ENCODE data around the gene HSPH1.

The HSPH1 gene

DNA sequence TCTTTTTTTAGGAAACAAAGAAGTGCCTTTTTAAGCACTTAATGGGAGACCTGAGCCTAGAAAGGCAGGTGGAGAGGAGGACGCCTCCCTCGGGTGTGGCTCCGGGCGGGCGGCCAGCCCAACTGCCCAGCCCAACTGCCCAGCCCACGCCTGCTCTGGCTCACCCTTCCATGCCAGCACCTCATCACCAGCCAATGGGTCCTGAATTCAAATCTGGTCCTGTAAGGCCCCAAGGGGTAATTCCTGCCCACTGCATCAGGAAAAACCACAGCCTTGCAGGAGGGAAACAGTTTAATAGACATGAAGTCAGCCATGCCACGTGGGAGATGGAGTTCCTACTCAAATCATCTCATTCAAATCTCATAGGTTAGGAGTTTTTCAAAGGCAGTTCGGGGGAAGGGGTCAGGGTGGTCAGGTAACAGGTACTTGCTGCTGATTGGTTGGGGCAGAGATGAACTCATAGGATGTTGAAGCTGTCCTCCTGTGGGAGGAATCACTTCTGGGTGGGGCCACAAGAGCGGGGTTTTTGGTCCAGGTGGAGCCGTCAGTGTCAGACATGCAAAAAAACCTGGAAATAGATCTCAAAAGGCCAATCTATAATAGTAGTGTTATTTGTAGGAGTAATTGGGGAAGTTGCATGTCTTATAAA, 64.9 kb downstream of the HSPH1 start:
- DNase-seq (ENCODE audit: low read depth in 2 of 2) = no peak

DNA sequence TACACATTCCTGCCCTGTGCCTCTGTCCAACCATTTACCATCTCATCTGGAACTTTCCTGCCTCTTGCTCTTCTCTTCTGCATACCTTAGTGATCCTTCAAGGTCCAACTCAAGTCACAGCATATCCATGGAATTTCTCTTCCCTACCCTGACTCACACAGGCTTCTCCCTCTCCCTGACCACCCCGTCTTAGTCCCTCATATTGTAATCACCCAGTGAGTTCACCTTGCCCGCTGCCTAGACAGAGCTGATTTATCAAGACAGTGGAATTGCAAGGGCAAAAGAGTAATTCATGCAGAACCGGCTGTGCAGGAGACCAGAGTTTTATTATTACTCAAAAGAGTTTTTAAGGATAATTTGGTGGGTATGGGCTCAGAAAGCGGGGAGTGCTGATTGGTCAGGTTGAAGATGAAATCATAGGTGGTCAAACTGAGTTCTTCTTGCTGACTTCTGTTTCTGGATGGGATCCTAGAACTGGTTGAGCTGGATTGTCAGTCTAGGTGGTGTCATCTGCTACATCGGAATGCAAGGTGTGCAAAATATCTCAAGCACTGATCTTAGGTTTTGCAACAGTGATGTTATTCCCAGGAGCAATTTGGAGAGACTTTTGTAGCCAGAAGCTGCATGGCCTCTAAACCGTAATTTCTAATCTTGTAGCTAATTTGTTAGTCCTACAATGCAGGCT, 67.2 kb downstream of the HSPH1 start:
- no peak for DNase-seq (ENCODE audit: low read depth in 2 of 2)

DNA sequence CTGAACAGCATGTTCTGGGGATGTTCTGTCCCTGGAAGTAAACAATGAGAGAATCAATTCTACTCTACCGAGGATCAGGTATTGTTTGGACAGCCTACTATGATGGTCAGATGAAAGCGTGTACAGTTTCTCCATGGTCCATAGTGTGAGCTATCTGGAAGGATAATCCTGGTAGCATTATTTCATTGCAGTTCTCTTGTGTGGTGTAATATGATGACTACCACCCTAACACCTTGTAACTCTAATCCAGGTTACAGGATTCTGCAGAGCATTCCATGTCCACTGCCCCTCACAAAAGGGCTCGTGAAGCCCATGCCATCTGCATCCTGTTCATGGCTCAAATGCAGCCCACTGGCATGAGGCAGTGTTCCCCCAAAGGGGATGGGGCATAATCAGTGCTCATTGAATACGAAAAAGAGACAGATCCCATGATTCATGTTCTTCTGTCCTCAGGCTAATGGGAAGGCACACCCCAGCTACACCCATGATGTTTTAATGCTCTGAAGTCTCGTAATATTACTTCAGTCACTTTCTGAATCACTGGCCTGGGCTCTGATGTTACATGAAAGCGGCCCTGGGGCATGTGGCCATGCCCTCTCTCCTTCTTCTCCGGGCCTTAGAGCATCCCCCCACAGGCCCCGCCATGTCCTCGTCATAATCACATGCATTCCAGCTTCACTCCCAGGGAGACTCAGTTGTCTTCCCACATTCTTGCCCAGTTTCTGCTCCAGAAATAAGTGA, 68.4 kb downstream of the HSPH1 start:
- no peak for DNase-seq (ENCODE audit: low read depth in 2 of 2)

DNA sequence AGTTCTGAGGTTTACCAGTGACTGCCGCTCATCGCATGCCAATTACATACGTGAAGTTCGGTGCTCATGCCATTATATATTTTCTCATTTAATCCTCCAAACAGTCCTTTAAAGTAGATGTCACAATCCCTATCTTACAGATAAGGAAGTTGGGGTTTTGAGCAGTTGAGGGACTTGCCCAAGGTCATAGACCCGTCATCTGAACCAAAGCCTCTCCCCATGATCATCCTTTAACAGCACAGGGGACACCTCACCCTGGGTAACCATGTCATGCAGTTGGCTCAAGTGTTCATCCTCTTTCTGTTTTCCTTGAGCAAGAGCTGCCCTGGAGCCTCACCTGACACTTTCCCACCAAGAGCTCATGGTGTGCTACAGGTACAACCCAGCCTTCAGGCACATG, 69.1 kb downstream of the HSPH1 start:
- no peak for DNase-seq (ENCODE audit: low read depth in 2 of 2)

DNA sequence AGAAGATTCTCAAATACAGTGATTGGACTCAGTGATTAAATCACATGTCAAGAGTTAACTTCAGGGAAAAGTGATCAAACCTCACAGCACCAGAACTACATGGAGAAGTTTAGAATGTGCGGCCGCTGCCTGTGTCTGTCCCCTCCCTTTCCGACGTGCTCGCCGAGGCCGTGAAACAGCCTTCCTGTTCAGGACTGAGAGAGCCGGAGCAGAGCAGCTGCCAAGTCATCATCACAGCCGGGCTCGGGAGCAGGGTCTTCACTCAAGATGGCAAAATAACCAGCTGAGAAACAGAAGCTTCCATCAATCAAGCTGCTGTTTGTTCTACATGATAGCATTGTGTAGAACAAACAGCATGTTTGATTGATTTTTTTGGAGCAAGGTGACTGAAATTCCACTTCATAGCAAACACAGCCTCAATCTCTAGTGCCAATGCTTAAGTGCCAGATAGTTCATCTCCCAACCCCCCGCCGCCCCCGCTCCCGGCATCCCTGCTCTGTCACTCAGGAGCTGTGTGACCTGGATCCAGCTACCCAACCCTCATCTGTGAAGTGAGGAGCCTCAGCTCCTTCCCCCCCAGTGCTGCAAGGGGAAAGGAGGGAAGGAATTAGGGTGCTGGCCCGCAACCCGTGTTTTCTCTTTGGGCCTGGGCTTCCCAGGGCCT, 70.6 kb downstream of the HSPH1 start:
- no peak for DNase-seq (ENCODE audit: low read depth in 2 of 2)

DNA sequence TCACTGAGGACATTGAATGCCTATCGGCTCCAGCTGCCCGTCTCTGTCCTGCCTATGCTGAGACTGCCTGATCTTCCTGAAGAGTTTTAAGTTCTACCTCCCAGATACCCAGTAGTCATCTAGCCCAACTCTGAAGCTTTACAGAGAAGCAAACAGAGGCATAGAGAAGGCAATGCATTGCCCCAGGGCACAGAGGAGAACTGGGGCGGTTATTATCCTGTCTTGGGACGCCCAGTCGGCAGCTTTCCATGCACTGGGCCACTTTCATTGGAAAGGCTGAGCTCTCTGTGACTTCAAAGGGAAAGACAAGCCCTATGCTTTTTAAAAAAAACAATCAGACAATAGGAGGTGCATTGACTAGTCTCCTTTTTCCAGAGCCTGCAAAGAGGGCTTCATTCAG, 71.6 kb downstream of the HSPH1 start:
- DNase-seq (ENCODE audit: low read depth in 2 of 2) = no peak

DNA sequence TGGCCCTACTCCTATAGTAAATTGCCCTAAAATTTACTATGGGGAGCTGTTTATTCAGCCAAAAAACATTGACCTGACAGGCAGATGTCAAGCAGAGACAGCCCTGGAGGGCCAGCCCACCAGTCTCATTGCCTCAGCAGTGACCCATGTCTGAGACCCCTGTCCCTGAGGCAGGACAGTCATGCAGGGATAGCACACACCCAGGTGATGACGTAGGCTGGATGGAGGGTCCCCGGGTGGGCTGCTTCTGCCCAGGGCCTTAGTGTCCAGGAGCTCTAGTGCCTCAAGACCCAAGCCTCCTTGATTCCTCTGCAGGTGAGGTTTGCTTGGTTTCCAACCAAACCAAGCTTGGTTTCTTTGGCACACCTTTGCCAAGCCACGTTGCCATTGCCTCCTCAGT, 72.1 kb downstream of the HSPH1 start:
- DNase-seq (ENCODE audit: low read depth in 2 of 2) = no peak

DNA sequence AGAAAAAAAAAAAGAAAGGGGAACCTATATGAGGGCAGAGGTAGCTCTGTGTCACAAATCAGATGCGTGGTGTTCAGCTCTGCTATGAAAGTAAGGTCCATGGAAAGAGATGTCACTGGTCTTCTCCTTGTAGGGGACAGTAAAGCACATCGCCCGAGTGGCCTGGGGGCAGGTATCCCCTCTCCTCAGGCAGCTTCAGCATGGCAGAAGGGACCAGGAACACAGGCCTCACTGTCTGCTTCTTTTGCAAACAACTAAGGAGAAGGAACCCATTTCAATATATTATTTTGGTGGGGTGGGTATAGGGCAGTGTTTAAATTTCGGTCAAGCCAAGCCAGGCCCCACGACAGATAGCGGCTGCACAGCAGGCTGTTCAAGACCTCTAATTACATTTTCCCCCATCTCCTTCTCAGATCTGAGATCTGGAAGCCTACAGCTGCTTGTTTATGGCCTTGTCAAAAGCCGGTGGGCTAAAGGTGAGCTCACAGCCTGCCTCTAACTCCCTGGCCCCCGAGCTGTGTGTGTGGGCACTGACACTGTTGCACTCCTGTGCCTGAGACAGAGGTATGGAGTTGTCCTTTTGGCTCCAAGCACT, 72.8 kb downstream of the HSPH1 start:
- no peak for DNase-seq (ENCODE audit: low read depth in 2 of 2)
